Ishikawa (cell line): Measurements from ENCODE around the gene DEK.

Experiments
- CEBPB ChIP-seq: IDR thresholded peaks from 2 replicates; pipeline ENCODE4 v1.6.1; 2012
- CREB1 ChIP-seq: IDR thresholded peaks from 2 replicates; pipeline ENCODE4 v1.6.1; 2012; ENCODE audit warnings: low read depth
- EGR1 ChIP-seq: IDR thresholded peaks from 2 replicates; pipeline ENCODE4 v1.6.1; 2012
- EP300 ChIP-seq: IDR thresholded peaks from 2 replicates; pipeline ENCODE4 v1.6.1; 2012; ENCODE audit warnings: borderline replicate concordance
- FOXM1 ChIP-seq: IDR thresholded peaks from 2 replicates; pipeline ENCODE4 v1.6.1; 2012; ENCODE audit warnings: low read depth, borderline replicate concordance
- NFIC ChIP-seq: IDR thresholded peaks from 2 replicates; pipeline ENCODE4 v1.6.1; 2012
- RAD21 ChIP-seq: IDR thresholded peaks from 2 replicates; pipeline ENCODE4 v1.6.1; 2012; ENCODE audit warnings: low read depth
- TAF1 ChIP-seq: IDR thresholded peaks from 2 replicates; pipeline ENCODE4 v1.6.1; 2012; ENCODE audit warnings: low read depth, mild to moderate bottlenecking
- TCF12 ChIP-seq: IDR thresholded peaks from 2 replicates; pipeline ENCODE4 v1.6.1; 2012; ENCODE audit warnings: low read depth
- TEAD4 ChIP-seq: IDR thresholded peaks from 2 replicates; pipeline ENCODE4 v1.6.1; 2012
- YY1 ChIP-seq: IDR thresholded peaks from 2 replicates; pipeline ENCODE4 v1.6.1; 2012; ENCODE audit warnings: low read depth
- ZBTB7A ChIP-seq: IDR thresholded peaks from 2 replicates; pipeline ENCODE4 v1.6.1; 2012; ENCODE audit warnings: low read depth
- TF ChIP-seq, protein P1 (sequence below): IDR thresholded peaks from 2 replicates; pipeline ENCODE4 v1.6.1; 2012; ENCODE audit warnings: low read depth, mild to moderate bottlenecking
- TF ChIP-seq, protein P2 (sequence below): IDR thresholded peaks from 2 replicates; pipeline ENCODE4 v1.6.1; 2012
- TF ChIP-seq, protein P3 (sequence below): IDR thresholded peaks from 2 replicates; pipeline ENCODE4 v1.6.1; 2012

DEK gene

DNA sequence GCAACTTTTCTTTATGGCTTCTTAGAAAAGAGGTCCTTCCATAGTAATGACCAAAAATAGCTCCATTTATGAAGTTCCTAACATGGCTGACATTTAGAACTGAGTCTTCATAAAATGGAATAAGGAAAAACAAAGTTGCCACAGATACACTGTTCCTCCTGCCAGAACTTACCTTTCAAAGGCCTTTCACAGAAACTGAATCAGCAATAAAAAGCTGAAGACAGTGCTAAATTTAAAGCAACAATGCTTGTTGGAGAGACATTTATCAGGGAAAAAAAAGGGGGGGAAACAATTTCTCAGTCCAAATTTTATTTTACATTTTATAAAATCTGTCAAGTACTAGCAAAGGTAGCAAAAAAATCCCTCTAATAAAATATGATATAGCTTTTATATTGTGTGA, 17.3 kb downstream of the DEK start:
- TF ChIP-seq, protein P1, sequence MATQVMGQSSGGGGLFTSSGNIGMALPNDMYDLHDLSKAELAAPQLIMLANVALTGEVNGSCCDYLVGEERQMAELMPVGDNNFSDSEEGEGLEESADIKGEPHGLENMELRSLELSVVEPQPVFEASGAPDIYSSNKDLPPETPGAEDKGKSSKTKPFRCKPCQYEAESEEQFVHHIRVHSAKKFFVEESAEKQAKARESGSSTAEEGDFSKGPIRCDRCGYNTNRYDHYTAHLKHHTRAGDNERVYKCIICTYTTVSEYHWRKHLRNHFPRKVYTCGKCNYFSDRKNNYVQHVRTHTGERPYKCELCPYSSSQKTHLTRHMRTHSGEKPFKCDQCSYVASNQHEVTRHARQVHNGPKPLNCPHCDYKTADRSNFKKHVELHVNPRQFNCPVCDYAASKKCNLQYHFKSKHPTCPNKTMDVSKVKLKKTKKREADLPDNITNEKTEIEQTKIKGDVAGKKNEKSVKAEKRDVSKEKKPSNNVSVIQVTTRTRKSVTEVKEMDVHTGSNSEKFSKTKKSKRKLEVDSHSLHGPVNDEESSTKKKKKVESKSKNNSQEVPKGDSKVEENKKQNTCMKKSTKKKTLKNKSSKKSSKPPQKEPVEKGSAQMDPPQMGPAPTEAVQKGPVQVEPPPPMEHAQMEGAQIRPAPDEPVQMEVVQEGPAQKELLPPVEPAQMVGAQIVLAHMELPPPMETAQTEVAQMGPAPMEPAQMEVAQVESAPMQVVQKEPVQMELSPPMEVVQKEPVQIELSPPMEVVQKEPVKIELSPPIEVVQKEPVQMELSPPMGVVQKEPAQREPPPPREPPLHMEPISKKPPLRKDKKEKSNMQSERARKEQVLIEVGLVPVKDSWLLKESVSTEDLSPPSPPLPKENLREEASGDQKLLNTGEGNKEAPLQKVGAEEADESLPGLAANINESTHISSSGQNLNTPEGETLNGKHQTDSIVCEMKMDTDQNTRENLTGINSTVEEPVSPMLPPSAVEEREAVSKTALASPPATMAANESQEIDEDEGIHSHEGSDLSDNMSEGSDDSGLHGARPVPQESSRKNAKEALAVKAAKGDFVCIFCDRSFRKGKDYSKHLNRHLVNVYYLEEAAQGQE = no peak
- no peak for TF ChIP-seq YY1
- no peak for TF ChIP-seq ZBTB7A
- TF ChIP-seq, protein P2, sequence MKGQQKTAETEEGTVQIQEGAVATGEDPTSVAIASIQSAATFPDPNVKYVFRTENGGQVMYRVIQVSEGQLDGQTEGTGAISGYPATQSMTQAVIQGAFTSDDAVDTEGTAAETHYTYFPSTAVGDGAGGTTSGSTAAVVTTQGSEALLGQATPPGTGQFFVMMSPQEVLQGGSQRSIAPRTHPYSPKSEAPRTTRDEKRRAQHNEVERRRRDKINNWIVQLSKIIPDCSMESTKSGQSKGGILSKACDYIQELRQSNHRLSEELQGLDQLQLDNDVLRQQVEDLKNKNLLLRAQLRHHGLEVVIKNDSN = no peak
- no peak for TF ChIP-seq TAF1
- TF ChIP-seq, protein P3, sequence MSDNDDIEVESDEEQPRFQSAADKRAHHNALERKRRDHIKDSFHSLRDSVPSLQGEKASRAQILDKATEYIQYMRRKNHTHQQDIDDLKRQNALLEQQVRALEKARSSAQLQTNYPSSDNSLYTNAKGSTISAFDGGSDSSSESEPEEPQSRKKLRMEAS = no peak
- no peak for TF ChIP-seq TEAD4
- no peak for TF ChIP-seq EP300

DNA sequence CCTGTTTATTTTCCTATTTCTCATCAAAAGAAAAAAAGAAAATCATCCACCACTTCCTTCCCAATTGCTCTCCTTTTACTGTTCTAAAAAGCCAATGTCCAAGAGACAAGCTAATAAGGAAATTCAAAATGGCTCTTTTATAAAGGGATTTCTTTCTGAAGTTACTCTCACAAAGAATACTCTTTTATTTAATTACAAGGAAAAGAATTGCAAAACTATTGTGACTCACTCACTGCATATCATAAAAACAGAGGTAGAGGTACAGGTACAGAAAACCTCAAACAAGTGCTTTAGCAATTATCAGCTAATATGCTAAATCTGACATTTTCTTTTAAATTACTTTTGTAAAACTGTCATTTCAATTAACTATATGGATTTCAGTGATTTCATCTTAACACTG, 18.1 kb downstream of the DEK start:
- TF ChIP-seq, protein P1 = no peak
- TF ChIP-seq EP300 = no peak
- TF ChIP-seq, protein P2 = no peak
- TF ChIP-seq, protein P3 = no peak

DNA sequence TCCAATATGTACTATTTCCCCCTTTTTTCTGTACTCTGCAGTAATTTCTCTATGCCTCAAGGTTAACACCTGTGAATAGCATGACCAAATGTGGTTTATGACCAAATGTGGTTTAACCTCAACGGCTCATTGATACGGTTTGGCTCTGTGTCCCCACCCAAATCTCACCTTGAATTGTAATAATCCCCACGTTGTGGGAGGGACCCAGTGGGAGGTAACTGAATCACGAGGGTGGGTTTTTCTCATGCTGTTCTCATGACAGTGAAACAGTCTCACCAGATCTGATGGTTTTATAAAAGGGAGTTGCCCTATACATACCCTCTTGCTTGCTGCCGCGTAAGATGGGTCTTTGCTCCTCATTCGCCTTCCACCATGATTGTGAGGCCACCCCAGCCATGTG, 18.7 kb downstream of the DEK start:
- TF ChIP-seq CREB1 = no peak
- TF ChIP-seq EGR1 = no peak
- TF ChIP-seq, protein P3 = no peak
- TF ChIP-seq CEBPB = no peak
- no peak for TF ChIP-seq ZBTB7A
- TF ChIP-seq EP300 = no peak
- no peak for TF ChIP-seq RAD21
- TF ChIP-seq TAF1 = no peak
- TF ChIP-seq NFIC = no peak
- TF ChIP-seq TCF12 = no peak

DNA sequence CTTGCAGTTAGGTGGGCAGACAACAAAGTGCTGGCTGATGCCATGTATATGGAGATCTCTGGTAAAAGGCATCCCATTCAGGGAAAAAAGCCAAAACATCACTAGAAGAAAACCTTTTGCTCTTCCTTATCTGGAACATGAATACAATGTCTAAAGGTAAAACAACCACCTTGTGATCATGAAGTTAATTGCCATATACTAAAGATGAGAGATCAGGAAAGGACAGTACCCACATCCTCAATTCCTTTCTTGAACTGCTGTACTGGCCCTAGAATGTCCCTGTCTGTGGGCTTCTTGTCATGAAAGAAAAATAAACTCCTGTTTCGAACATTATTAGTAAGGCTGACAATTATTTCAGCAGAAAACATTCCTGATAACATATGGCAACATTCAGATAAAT, 19.3 kb downstream of the DEK start:
- no peak for TF ChIP-seq TCF12
- no peak for TF ChIP-seq CEBPB

DNA sequence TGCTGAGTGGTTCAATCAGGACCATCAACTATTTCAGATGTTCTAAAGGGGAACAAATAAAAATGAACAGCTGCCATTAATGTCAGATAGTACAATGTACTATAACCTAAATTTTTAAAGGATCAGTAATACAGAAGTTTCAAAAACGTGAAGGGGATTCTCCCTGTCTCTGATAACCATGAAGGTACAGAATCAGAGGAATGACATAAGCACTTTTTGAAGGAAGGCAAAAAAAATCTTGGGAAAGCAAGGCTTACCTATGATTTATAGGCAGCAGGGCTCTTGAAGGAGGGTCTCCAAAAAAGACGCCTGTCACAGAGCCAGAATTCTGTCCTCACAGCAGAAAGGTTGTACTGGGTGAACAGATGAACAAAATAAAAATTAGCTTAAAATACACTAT, 20.1 kb downstream of the DEK start:
- TF ChIP-seq CEBPB (no peak), NFIC (no peak), EGR1 (no peak), TAF1 (no peak), YY1 (no peak), ZBTB7A (no peak), CREB1 (no peak)

DNA sequence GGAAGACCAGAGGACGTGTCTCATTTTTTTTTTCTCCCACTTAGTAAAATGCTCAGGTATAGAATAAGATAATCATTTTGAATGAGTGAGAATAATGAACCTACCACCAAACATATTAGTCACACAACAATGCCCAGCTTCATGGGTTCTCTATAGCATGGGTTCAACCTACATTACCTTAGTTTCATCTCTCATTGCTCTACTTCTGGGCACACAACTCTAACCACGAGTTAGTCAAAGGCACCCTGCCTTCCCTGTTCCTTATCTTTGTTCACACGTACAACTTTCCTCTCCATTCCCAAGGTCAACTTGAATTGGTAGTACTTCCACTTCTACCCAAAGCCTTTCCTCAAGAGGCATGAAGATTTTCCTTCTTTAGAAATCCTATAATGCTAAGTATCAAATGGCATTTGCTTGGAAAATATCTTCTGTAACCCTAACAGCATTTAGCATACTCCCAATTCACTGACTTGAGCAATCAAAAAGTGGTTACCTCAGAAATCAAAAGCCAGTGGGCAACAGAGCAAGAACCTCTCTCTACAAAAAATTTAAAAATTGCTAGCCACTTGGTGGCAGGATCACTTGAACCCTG, 20.9 kb downstream of the DEK start:
- TF ChIP-seq CEBPB (no peak), EP300 (no peak), ZBTB7A (no peak), TCF12 (no peak), RAD21 (no peak), TAF1 (no peak), FOXM1 (no peak), CREB1 (no peak)
- TF ChIP-seq, protein P1 = no peak
- TF ChIP-seq, protein P3 = no peak
- TF ChIP-seq, protein P2 = no peak
